Muscle of arm (tissue), 14 donors: ENCODE measurements around the gene ENG. TPM values are rescaled to one million over a fixed set of nuclear protein-coding genes. Genes with fewer than 3 reads are reported as not detected.

Experiments used
- DNase-seq: peaks from one replicate; pipeline ENCODE4 v3.0.0-alpha.2; 2013
- long read RNA-seq, 11 donors: transcript quantifications; one replicate each; lab custom pipeline, GENCODE V29; 2026
- polyA plus RNA-seq, 12 donors: library from polyadenylated mRNA; unstranded; fragments of 120-200 nt; gene quantifications; one replicate each; pipeline ENCODE4 v1.2.1, GENCODE V29; 2013; ENCODE audit not compliant: insufficient read length in 12 of 12

The ENG gene
- polyA plus RNA-seq: 10 to 100 TPM in 11 of 12 donors, not detected in 1; 42.2 to 65.8 (median 47.4) TPM
- long read RNA-seq, donor 1, partial matches to known transcripts: 0 of 3 reads
- long read RNA-seq, donor 1, other reads (novel, unspliced or antisense): 0 of 3 reads
- long read RNA-seq, donor 2, transcript ENG-202 (15 exons, 3,048 nt): major isoform, 10 of 10 reads
- long read RNA-seq, donor 2, partial matches to known transcripts: 0 of 10 reads
- long read RNA-seq, donor 2, other reads (novel, unspliced or antisense): 0 of 10 reads
- long read RNA-seq, donor 3, transcript ENG-202 (15 exons, 3,048 nt): major isoform, 8 of 8 reads
- long read RNA-seq, donor 3, partial matches to known transcripts: 0 of 8 reads
- long read RNA-seq, donor 3, other reads (novel, unspliced or antisense): 0 of 8 reads
- long read RNA-seq, donor 4: 0 reads
- long read RNA-seq, donor 5: 0 reads
- long read RNA-seq, donor 6, transcript ENG-202 (15 exons, 3,048 nt): major isoform, 7 of 17 reads
- long read RNA-seq, donor 6, partial matches to known transcripts: 10 of 17 reads
- long read RNA-seq, donor 6, other reads (novel, unspliced or antisense): 0 of 17 reads
- long read RNA-seq, donor 7, partial matches to known transcripts: 0 of 1 reads
- long read RNA-seq, donor 7, other reads (novel, unspliced or antisense): 0 of 1 reads
- long read RNA-seq, donor 8, transcript ENG-202 (15 exons, 3,048 nt): major isoform, 13 of 13 reads
- long read RNA-seq, donor 8, partial matches to known transcripts: 0 of 13 reads
- long read RNA-seq, donor 8, other reads (novel, unspliced or antisense): 0 of 13 reads
- long read RNA-seq, donor 9, partial matches to known transcripts: 0 of 2 reads
- long read RNA-seq, donor 9, other reads (novel, unspliced or antisense): 0 of 2 reads
- long read RNA-seq, donor 10, transcript ENG-202 (15 exons, 3,048 nt): major isoform, 8 of 8 reads
- long read RNA-seq, donor 10, partial matches to known transcripts: 0 of 8 reads
- long read RNA-seq, donor 10, other reads (novel, unspliced or antisense): 0 of 8 reads
- long read RNA-seq, donor 11, transcript ENG-202 (15 exons, 3,048 nt): major isoform, 12 of 13 reads
- long read RNA-seq, donor 11, partial matches to known transcripts: 0 of 13 reads
- long read RNA-seq, donor 11, other reads (novel, unspliced or antisense): 0 of 13 reads

- DNase-seq: no peak
Observed at GRCh38 chr9:127854184-127854806, at the start of gene ENG. Gene ENG (minus strand): TSS chr9:127854658. CDS start chr9:127854355, 303 bp downstream.

GRCh38 chr9:127903557-127904475 is 49.4 kb upstream of the ENG start:
- DNase-seq: no peak

GRCh38 chr9:127899128-127899943 is 44.9 kb upstream of the ENG start, which contains the start of gene ST6GALNAC6:
Gene ST6GALNAC6 (minus strand): TSS chr9:127899603. CDS start chr9:127897981, 1,622 bp downstream.
- no peak for DNase-seq

- DNase-seq: no peak
Observed at GRCh38 chr9:127898433-127899127, 44.1 kb upstream of the ENG start.

GRCh38 chr9:127897193-127897692 is 42.8 kb upstream of the ENG start:
- DNase-seq: no peak

- no peak for DNase-seq
Observed at GRCh38 chr9:127896395-127897192, 42.1 kb upstream of the ENG start.

GRCh38 chr9:127895811-127896210 is 41.4 kb upstream of the ENG start:
- no peak for DNase-seq

GRCh38 chr9:127893392-127893791 is 38.9 kb upstream of the ENG start:
- DNase-seq: no peak

GRCh38 chr9:127892831-127893230 is 38.4 kb upstream of the ENG start:
- no peak for DNase-seq

- DNase-seq: no peak
Observed at GRCh38 chr9:127890053-127890452, 35.6 kb upstream of the ENG start.

GRCh38 chr9:127887792-127888191 is 33.3 kb upstream of the ENG start:
- no peak for DNase-seq

GRCh38 chr9:127886401-127886972 is 32.0 kb upstream of the ENG start:
- DNase-seq: no peak

GRCh38 chr9:127885508-127886281 is 31.2 kb upstream of the ENG start:
- DNase-seq: no peak

GRCh38 chr9:127884976-127885490 is 30.6 kb upstream of the ENG start:
- no peak for DNase-seq

- no peak for DNase-seq
Observed at GRCh38 chr9:127884427-127884911, 30.0 kb upstream of the ENG start.

- DNase-seq: no peak
Observed at GRCh38 chr9:127883959-127884358, 29.5 kb upstream of the ENG start.
